Subcutaneous adipose tissue (tissue), 4 donors: ENCODE measurements around the gene AVPR1A. TPM values are rescaled to one million over a fixed set of nuclear protein-coding genes. Genes with fewer than 3 reads are reported as not detected.

ENCODE experiments used
- CTCF ChIP-seq: fragments of 450-650 bp; IDR thresholded peaks from one replicate; pipeline ENCODE4 v1.5.1; 2016; ENCODE audit warnings: low read depth, mild to moderate bottlenecking, control low read depth, antibody characterized with exemption, moderate library complexity
- total RNA-seq, 4 donors: library from RNA; depleted of rRNA; stranded (reverse); fragments of >200 nt; gene quantifications; one replicate each; pipeline ENCODE4 v1.1.0, GENCODE V29; 2016

Gene AVPR1A
- total RNA-seq, 4 donors from 2014 or later: 27.9 to 56.1 (median 33.2) TPM

- no peak for TF ChIP-seq CTCF
Measured at GRCh38 chr12:63093711-63094110, 57.3 kb downstream of the AVPR1A start.

GRCh38 chr12:63093084-63093483, 57.9 kb downstream of the AVPR1A start:
- TF ChIP-seq CTCF: no peak

Other genes with a start within 250 kb of the AVPR1A start
- gene PPM1H, start 216.1 kb downstream of the AVPR1A start, total RNA-seq: 1 to 10 TPM; 1.5 to 2.7 (median 2.3) TPM